Astrocyte of the hippocampus (primary cell): ENCODE data around the gene PXYLP1.

Experiments
- DNase-seq: peaks from one replicate; pipeline ENCODE4 v3.0.0; 2011; ENCODE audit warnings: low read depth, low spot score

PXYLP1 gene

GRCh38 chr3:141228395-141228794 is 3.2 kb upstream of the PXYLP1 start:
- no peak for DNase-seq

GRCh38 chr3:141229132-141229531 is 2.5 kb upstream of the PXYLP1 start:
- no peak for DNase-seq

- no peak for DNase-seq
Measured at GRCh38 chr3:141230293-141230692, 1.3 kb upstream of the PXYLP1 start.

- DNase-seq, result peak; percentile 58
Measured at GRCh38 chr3:141231952-141232823, 563 bp downstream of the PXYLP1 start.

GRCh38 chr3:141233457-141234161 is 2.0 kb downstream of the PXYLP1 start:
- no peak for DNase-seq

- DNase-seq, result no peak
Measured at GRCh38 chr3:141234283-141234682, 2.7 kb downstream of the PXYLP1 start.

GRCh38 chr3:141235661-141236171 is 4.1 kb downstream of the PXYLP1 start:
- no peak for DNase-seq

GRCh38 chr3:141236361-141236760 is 4.7 kb downstream of the PXYLP1 start:
- peak; percentile 57 for DNase-seq

- peak; percentile 61 for DNase-seq
Measured at GRCh38 chr3:141237701-141238521, 6.3 kb downstream of the PXYLP1 start.

GRCh38 chr3:141239511-141240281 is 8.1 kb downstream of the PXYLP1 start:
- no peak for DNase-seq

- DNase-seq, result no peak
Measured at GRCh38 chr3:141240286-141240685, 8.7 kb downstream of the PXYLP1 start.

- DNase-seq, result peak; percentile 45
Measured at GRCh38 chr3:141240687-141241615, 9.3 kb downstream of the PXYLP1 start.

GRCh38 chr3:141241616-141242376 is 10.2 kb downstream of the PXYLP1 start:
- peak; percentile 35 for DNase-seq

- no peak for DNase-seq
Measured at GRCh38 chr3:141242377-141243092, 10.9 kb downstream of the PXYLP1 start.

- DNase-seq, result peak; percentile 65
Measured at GRCh38 chr3:141243271-141243707, 11.7 kb downstream of the PXYLP1 start.

GRCh38 chr3:141246224-141246957 is 14.8 kb downstream of the PXYLP1 start:
- DNase-seq, result no peak

- DNase-seq, result no peak
Measured at GRCh38 chr3:141246958-141247301, 15.3 kb downstream of the PXYLP1 start.

- DNase-seq, result no peak
Measured at GRCh38 chr3:141248064-141248463, 16.4 kb downstream of the PXYLP1 start.
